Right lung (tissue), 5 donors: Measurements from ENCODE around the gene KBTBD12. TPM values are rescaled to one million over a fixed set of nuclear protein-coding genes. Genes with fewer than 3 reads are reported as not detected.

ENCODE experiments used
- DNase-seq, 2 donors: peaks; one replicate each; pipeline ENCODE4 v3.0.0-alpha.2; 2013
- polyA plus RNA-seq, 5 donors: library from polyadenylated mRNA; unstranded; fragments of 120-200 nt; gene quantifications; one replicate each; pipeline versions ENCODE4 v1.2.1 to v1.2.3, GENCODE V29; 2013; ENCODE audit warnings: inconsistent platforms in 1 of 5, low replicate concordance in 1 of 5; ENCODE audit not compliant: insufficient read length in 5 of 5, insufficient read depth in 1 of 5

KBTBD12 gene
- polyA plus RNA-seq, 5 donors = 1.2 to 2.1 (median 1.4) TPM

- DNase-seq = no peak
These were observed 97.0 kb downstream of the KBTBD12 start for GRCh38 chr3:128012050-128012449.

DNA sequence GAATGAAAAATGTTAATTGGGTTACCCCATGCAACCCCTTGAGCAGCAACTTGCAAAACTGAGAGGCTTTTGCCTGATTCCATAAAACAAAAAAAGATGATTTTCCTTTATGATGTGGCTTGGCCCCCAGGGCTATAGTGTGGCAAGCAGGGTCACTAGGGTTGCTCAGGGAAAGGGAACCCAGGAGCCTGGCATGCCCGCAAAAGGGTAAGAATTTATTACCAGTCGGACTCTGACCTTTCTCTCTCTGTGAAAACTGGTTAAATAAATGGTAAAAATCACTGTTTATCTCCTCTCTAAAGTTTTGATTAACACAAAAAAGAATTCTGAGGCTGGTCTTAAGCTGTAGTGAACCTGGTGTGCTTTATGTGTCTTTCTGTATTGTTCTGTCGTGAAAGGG, 99.5 kb downstream of the KBTBD12 start:
- no peak for DNase-seq

- DNase-seq = no peak
These were observed 101.5 kb downstream of the KBTBD12 start for GRCh38 chr3:128016502-128016901.

DNA sequence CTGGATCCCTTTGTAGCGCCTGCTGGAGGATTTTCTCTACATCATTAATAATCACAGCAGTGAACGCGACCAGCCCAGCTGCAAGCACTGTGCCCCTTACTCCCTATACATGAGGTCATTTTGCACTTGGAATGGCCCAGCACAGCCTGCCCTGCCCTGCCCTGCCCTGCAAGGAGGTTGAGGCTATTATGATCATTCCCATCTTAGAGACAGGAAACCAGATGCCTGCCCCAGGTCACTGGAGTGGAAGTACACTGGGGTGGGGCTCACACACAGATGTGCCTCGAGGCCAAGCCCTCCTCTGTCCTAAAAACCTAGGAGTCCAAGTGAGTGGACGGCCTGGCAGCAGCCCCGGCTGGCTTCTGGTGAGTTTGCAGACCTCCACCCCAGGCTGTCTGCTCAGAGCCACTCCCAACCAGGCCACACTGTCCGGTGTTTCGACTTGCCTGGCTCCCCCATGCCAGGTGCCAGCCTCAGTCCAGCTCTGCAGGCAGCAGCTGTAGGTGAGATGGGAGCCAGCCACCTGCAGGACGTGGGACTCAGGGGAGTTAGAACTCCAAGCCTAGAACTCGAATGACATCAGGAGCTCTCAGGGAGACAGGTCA, 106.8 kb downstream of the KBTBD12 start:
- no peak for DNase-seq

DNA sequence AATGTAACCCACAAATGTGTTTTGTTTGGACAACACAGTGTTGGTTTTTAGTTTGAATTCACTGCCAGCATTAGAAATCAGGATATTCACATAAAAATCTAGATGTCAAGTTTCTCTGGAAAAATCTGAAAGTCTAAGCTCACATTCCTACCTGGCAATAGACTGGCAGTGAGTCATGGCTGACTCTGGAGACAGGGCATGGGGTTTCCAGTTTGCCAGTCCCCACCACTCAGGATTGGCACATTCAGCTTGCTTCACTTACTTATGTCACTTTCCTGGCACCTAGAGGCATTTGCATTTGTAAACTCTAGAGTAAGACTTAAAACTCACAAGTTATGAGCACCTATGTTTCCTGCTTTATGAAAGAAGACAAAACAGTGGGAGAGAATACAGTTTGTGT, 118.1 kb downstream of the KBTBD12 start:
- DNase-seq = no peak

DNA sequence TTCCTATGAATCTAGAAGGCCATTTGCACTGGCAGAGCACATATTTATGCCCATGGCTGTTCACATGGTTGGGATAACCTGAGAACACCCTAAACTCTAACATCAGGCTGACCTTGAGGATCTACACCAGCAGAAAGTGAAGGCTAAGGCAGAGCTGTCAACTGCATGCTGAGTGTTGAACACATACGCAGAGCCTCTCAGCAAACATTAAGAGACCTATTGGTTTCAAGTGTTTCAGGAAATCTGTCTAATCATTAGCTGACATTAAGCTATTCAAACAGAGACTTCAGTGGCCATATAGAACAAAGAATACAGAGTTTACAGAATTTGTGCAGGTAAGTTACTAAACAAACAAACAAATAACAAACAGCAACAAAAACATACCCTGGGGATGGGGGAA, 121.1 kb downstream of the KBTBD12 start:
- DNase-seq = no peak

Other genes with a start within 250 kb of the KBTBD12 start
- gene ABTB1, start 242.3 kb upstream of the KBTBD12 start, polyA plus RNA-seq = 10 to 100 TPM; 21.4 to 30.2 (median 22.4) TPM
- gene MGLL, start 92.7 kb upstream of the KBTBD12 start, polyA plus RNA-seq = 10 to 100 TPM in 4 of 5 donors, 1 to 10 TPM in 1; 6.8 to 20.8 (median 14.7) TPM
- gene SEC61A1, start 137.2 kb downstream of the KBTBD12 start, polyA plus RNA-seq = 100 to 1,000 TPM; 146 to 187 (median 164) TPM
- gene RUVBL1, start 208.6 kb downstream of the KBTBD12 start, polyA plus RNA-seq = 10 to 100 TPM; 47.4 to 55.4 (median 52.2) TPM
- gene EEFSEC, start 238.2 kb downstream of the KBTBD12 start, polyA plus RNA-seq = 10 to 100 TPM; 17.5 to 28.6 (median 18.8) TPM